ENCODE results near the gene TELO2.

TELO2 gene

GRCh38 chr16:1554826-1555445 is 61.8 kb downstream of the TELO2 start:
- Histone ChIP-seq H3K27ac (ENCODE audit: low read depth, low read length, poor library complexity, severe bottlenecking) (no peak overlapping the region), H3K4me2 (ENCODE audit: low read length) (no peak overlapping the region), H4K20me1 (ENCODE audit: insufficient read depth, low read length) (no peaks in the 10 kb centered on the region), H3F3A (ENCODE audit: insufficient read depth, low read length) (no peaks in the 10 kb centered on the region), H3K4me3 (ENCODE audit: low read depth, low read length, poor library complexity, severe bottlenecking) (no peak overlapping the region), H2AFZ (ENCODE audit: low read length) (no peak overlapping the region), H3K36me3 (ENCODE audit: insufficient read depth, low read length) (no peaks in the 10 kb centered on the region), H3K79me2 (ENCODE audit: insufficient read depth, low read length) (no peaks in the 10 kb centered on the region), H3K9me3 (ENCODE audit: low read length) (no peaks in the 10 kb centered on the region), H3K4me1 (ENCODE audit: insufficient read depth, low read length, severe bottlenecking) (no peaks in the 10 kb centered on the region), H3K9ac (ENCODE audit: low read length) (no peak overlapping the region), H3K27me3 (ENCODE audit: insufficient read depth, low read length) (no peaks in the 10 kb centered on the region), H3K9me2 (ENCODE audit: low read depth, low read length) (no peaks in the 10 kb centered on the region)
- TF ChIP-seq, protein P1, sequence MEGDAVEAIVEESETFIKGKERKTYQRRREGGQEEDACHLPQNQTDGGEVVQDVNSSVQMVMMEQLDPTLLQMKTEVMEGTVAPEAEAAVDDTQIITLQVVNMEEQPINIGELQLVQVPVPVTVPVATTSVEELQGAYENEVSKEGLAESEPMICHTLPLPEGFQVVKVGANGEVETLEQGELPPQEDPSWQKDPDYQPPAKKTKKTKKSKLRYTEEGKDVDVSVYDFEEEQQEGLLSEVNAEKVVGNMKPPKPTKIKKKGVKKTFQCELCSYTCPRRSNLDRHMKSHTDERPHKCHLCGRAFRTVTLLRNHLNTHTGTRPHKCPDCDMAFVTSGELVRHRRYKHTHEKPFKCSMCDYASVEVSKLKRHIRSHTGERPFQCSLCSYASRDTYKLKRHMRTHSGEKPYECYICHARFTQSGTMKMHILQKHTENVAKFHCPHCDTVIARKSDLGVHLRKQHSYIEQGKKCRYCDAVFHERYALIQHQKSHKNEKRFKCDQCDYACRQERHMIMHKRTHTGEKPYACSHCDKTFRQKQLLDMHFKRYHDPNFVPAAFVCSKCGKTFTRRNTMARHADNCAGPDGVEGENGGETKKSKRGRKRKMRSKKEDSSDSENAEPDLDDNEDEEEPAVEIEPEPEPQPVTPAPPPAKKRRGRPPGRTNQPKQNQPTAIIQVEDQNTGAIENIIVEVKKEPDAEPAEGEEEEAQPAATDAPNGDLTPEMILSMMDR (IDR thresholded peaks at IDR 0.05; ENCODE audit: low read length), result no peak
- TF ChIP-seq EZH2 (IDR thresholded peaks at IDR 0.05; ENCODE audit: borderline replicate concordance, low read length), result no peak

DNA sequence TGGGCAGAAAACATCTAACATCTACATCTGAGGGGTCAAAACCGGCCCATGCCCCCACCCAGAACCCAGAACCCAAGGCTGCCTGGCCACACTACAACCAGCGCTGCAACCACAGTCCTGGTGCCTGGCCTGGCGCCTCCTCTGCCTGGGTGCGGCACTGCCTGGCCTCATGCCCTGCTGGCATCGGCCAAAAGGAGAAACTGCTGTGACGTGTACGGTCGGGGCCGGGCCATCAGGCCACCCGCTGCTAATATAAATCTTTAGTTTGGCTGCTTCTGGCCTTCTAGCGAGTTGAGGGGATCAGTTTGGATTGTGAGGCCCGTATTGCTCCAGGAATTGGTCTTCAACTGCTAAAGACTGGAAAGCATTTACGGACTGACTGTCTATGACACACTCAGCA is 63.1 kb downstream of the TELO2 start:
- Histone ChIP-seq H3K36me3 (ENCODE audit: insufficient read depth, low read length) (no peaks in the 10 kb centered on the region), H4K20me1 (ENCODE audit: insufficient read depth, low read length) (no peaks in the 10 kb centered on the region), H3K27me3 (ENCODE audit: insufficient read depth, low read length) (no peaks in the 10 kb centered on the region), H3K4me3 (ENCODE audit: low read depth, low read length, poor library complexity, severe bottlenecking) (no peak overlapping the region), H3K4me1 (ENCODE audit: insufficient read depth, low read length, severe bottlenecking) (no peaks in the 10 kb centered on the region), H3K4me2 (ENCODE audit: low read length) (no peak overlapping the region), H2AFZ (ENCODE audit: low read length) (no peak overlapping the region), H3K9me2 (ENCODE audit: low read depth, low read length) (no peaks in the 10 kb centered on the region), H3F3A (ENCODE audit: insufficient read depth, low read length) (no peaks in the 10 kb centered on the region), H3K27ac (ENCODE audit: low read depth, low read length, poor library complexity, severe bottlenecking) (no peak overlapping the region), H3K79me2 (ENCODE audit: insufficient read depth, low read length) (no peaks in the 10 kb centered on the region), H3K9me3 (ENCODE audit: low read length) (no peaks in the 10 kb centered on the region), H3K9ac (ENCODE audit: low read length) (no peak overlapping the region)
- no peak for TF ChIP-seq EZH2 (IDR thresholded peaks at IDR 0.05; ENCODE audit: borderline replicate concordance, low read length)

DNA sequence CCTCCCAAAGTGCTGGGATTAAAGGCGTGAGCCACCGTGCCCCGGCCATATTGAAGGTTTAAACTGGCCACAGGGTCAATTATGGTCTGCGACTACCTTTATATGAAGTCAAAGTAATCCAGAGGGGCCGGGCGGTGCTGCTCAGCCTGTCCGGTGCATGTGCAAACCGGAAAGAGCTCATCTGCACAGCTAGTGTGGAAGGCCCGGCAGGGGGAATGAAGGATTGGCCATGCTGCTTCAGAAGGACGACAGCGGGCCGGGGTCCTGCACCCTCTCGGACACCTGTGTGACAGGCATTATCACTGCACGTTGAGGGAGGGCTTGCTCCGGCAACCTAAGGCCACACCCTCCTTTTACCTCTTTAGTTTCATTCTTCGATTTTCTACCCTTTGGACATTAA is 63.9 kb downstream of the TELO2 start:
- H3K4me3 ChIP-seq (ENCODE audit: low read depth, low read length, poor library complexity, severe bottlenecking), result no peak overlapping the region

More for the DNA sequence above, 63.9 kb downstream of the TELO2 start:
- H3K9ac ChIP-seq (ENCODE audit: low read length), result no peak overlapping the region
- H3K36me3 ChIP-seq (ENCODE audit: insufficient read depth, low read length), result no peaks in the 10 kb centered on the region
- H3K27ac ChIP-seq (ENCODE audit: low read depth, low read length, poor library complexity, severe bottlenecking), result no peak overlapping the region
- H3K9me2 ChIP-seq (ENCODE audit: low read depth, low read length), result no peaks in the 10 kb centered on the region
- no peaks in the 10 kb centered on the region for H3F3A ChIP-seq (ENCODE audit: insufficient read depth, low read length)
- H3K79me2 ChIP-seq (ENCODE audit: insufficient read depth, low read length), result no peaks in the 10 kb centered on the region
- no peak overlapping the region for H2AFZ ChIP-seq (ENCODE audit: low read length)
- no peaks in the 10 kb centered on the region for H3K4me1 ChIP-seq (ENCODE audit: insufficient read depth, low read length, severe bottlenecking)
- no peak overlapping the region for H3K4me2 ChIP-seq (ENCODE audit: low read length)
- H4K20me1 ChIP-seq (ENCODE audit: insufficient read depth, low read length), result no peaks in the 10 kb centered on the region
- H3K27me3 ChIP-seq (ENCODE audit: insufficient read depth, low read length), result no peaks in the 10 kb centered on the region
- TF ChIP-seq, protein P1 (IDR thresholded peaks at IDR 0.05; ENCODE audit: low read length), result no peak
- H3K9me3 ChIP-seq (ENCODE audit: low read length), result no peaks in the 10 kb centered on the region
